AG09319 (cell line): Measurements from ENCODE around the gene CPA1.

Source experiments
- DNase-seq: peaks from one replicate; pipeline ENCODE4 v3.0.0-alpha.2; 2010; ENCODE audit warnings: low read depth; ENCODE audit errors: extremely low read depth
- CTCF ChIP-seq: IDR thresholded peaks from 2 replicates; pipeline ENCODE4 v1.5.1; 2011; ENCODE audit warnings: low read depth, mild to moderate bottlenecking, inconsistent platforms, low read length, moderate library complexity

The CPA1 gene

DNA sequence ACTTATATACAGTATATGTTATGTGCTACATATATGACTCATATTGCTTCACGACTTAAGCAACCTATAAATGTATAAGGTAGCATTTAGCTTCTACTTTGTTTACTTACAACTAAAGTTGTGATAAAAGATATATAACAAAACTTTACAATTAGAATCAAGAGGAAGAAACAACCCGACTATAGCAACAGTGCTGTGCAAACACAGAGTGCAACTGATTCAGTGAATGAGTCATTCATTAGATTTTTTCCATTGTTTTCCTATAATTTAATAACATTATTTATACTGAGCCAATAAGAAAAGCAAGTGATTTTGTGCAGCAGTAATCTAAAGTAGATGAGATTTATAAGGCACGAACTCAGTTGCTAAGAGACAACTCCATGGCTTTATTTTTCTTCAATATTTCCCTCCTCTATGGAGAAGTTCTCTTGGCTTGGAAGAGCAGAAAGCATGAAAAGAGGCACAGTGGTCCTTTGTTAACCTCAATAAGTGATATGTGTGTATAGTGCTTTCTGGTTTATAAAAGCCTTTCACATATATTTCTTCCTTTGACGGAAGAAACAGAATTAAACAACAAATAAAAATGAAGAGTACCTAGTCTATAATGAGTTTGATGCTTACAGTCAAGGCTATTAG is 40.8 kb downstream of the CPA1 start:
- no peak for TF ChIP-seq CTCF
- no peak for DNase-seq

DNA sequence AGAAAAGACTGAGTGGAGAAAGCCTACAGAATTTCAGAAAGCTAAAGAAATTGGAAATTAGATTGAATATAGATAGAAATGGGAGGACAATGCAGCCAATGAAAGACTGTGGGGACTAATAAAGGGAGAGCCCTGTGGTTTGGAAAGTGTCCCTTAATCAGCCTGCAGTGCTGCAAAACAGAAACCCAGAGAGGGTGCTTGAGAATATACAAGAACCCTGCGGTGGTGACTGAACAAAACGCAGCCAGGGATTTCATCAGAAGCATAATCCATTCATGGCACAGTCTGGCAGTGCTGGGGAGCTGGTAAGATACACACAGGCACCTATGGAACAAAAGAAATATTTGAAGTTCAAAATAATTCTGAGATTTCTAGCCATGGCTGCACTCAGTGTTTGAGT is 41.4 kb downstream of the CPA1 start:
- DNase-seq = no peak
- no peak for TF ChIP-seq CTCF

GRCh38 chr7:130423501-130424037 is 43.3 kb downstream of the CPA1 start:
- no peak for DNase-seq
- TF ChIP-seq CTCF = no peak

DNA sequence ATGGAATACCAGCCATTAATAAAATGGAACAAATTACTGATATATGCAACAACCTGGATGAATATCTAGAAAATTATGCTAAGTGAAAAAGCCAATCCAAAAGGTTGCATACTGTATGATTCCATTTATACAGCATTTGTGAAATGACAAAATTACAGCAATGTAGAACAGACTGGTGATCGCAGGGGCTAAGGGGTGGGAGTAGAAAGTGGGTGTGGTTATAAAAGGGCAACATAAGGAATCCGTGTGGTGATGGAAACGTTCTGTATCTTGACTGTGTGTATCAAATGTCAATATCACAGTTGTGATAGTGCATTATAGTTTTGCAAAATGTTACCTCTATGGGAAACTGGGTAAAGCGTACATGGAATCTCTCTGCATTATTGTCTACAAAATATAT is 45.5 kb downstream of the CPA1 start:
- no peak for TF ChIP-seq CTCF
- DNase-seq = no peak

DNA sequence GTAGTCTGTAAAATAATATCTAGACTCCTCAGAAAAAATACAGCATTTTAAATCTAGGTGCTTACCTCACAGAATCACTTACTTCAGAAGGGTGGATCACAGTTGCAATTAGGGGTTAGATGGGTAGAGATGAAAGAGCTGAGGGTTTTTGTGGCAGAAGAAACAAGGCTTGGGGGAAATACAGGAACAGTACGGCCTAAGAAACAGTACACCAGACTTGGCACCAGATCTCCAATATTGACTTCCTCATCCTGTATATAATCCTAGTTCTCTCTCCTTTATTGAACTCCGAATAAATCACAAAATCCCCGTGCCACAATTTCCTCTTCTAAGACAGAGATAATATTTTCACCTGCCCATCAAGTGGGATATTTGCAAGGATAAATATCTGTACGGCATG is 46.3 kb downstream of the CPA1 start:
- TF ChIP-seq CTCF = no peak
- DNase-seq = no peak

DNA sequence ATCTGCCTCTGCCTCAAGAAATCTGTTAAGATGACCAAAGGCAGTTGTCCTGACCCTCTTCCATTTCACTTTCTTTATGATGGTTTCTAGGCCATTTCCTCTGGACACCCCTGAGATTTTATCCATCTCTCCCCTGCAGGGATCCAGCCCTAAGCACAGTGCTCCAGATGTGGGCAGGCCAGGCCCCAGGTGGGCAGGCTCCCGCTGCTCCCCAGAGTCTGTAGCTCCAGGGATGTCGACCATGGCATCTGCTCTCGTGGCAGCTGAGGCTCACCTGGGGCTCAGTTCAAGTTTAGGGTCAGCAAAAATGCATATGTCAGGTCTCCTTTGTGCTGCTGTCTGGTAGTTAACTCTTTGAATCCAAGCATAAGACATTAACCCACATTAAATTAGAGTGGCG is 48.7 kb downstream of the CPA1 start:
- TF ChIP-seq CTCF = no peak
- no peak for DNase-seq

GRCh38 chr7:130430115-130430514 is 49.8 kb downstream of the CPA1 start:
- no peak for DNase-seq
- TF ChIP-seq CTCF = no peak
